PC-9 (cell line): Measurements from ENCODE around the gene BORCS5. TPM values are rescaled to one million over a fixed set of nuclear protein-coding genes. Genes with fewer than 3 reads are reported as not detected.

Experiments used
- BruUV-seq: library from RNA; stranded (reverse); fragments of 400-500 nt; replicated peaks from 2 replicates; lab custom pipeline; 2021; lab: Mats Ljungman, UMichigan
- CTCF ChIA-PET: fragments of 300-600 bp; sonication (Branson Sonifier 250); formaldehyde crosslinking; loops from one replicate; lab custom pipeline; 2022; ENCODE audit warnings: antibody characterized with exemption; lab: Charles Lee
- POLR2A ChIA-PET: fragments of 300-600 bp; sonication (Branson Sonifier 250); formaldehyde crosslinking; loops from one replicate; lab custom pipeline; 2022; ENCODE audit warnings: antibody characterized with exemption; ENCODE audit not compliant: unreplicated experiment; lab: Charles Lee
- DNase-seq, 2 experiments: peaks; one replicate each; pipeline versions ENCODE4 v3.0.0 to v3.0.0-alpha.2; 2015 to 2022; ENCODE audit warnings: mixed read lengths in 1 of 2
- H2AFZ ChIP-seq: fragments of 200-600 bp; sonication (generic); 2 replicates; pipeline ENCODE4 v1.8.1; 2017; ENCODE audit warnings: antibody characterized with exemption
- H3F3A ChIP-seq: fragments of 200-600 bp; sonication (generic); 2 replicates; pipeline ENCODE4 v1.8.1; 2017; ENCODE audit warnings: antibody characterized with exemption, mild to moderate bottlenecking, low read depth; ENCODE audit not compliant: insufficient read depth
- H3K27ac ChIP-seq: fragments of 200-600 bp; sonication (generic); 2 replicates; pipeline ENCODE4 v1.6.1; 2016; ENCODE audit warnings: mixed run types
- H3K27me3 ChIP-seq: fragments of 200-600 bp; sonication (generic); 2 replicates; pipeline ENCODE4 v1.6.1; 2016; ENCODE audit warnings: low read depth, mixed run types; ENCODE audit not compliant: insufficient read depth
- H3K36me3 ChIP-seq: fragments of 200-600 bp; sonication (generic); 2 replicates; pipeline ENCODE4 v1.6.1; 2016; ENCODE audit warnings: low read depth, mixed run types
- H3K4me1 ChIP-seq: fragments of 200-600 bp; sonication (generic); replicated peaks from 2 replicates; pipeline ENCODE4 v1.6.1; 2016; ENCODE audit warnings: mixed run types; ENCODE audit not compliant: insufficient read depth
- H3K4me2 ChIP-seq: fragments of 200-600 bp; sonication (generic); 2 replicates; pipeline ENCODE4 v1.6.1; 2017; ENCODE audit warnings: mixed run types
- H3K4me3 ChIP-seq: fragments of 200-600 bp; sonication (generic); 2 replicates; pipeline ENCODE4 v1.6.1; 2016; ENCODE audit warnings: mixed run types
- H3K79me2 ChIP-seq: fragments of 200-600 bp; sonication (generic); 2 replicates; pipeline ENCODE4 v1.6.1; 2017; ENCODE audit warnings: low read depth, mixed run types
- H3K9me2 ChIP-seq: fragments of 200-600 bp; sonication (generic); 2 replicates; pipeline ENCODE4 v1.8.1; 2017; ENCODE audit warnings: mild to moderate bottlenecking; ENCODE audit not compliant: insufficient read depth
- H3K9me3 ChIP-seq: fragments of 200-600 bp; sonication (generic); 2 replicates; pipeline ENCODE4 v1.8.1; 2016; ENCODE audit warnings: low read depth; ENCODE audit not compliant: insufficient read depth
- H4K20me1 ChIP-seq: fragments of 200-600 bp; sonication (generic); 2 replicates; pipeline ENCODE4 v1.8.1; 2017; ENCODE audit not compliant: insufficient read depth
- CTCF ChIP-seq: fragments of 200-600 bp; sonication (generic); conservative IDR thresholded peaks from 2 replicates; pipeline ENCODE4 v1.6.1; 2017; ENCODE audit warnings: mixed run types, antibody characterized with exemption, mild to moderate bottlenecking, moderate library complexity
- EZH2 ChIP-seq: fragments of 200-600 bp; sonication (generic); IDR thresholded peaks from 2 replicates; pipeline ENCODE4 v1.8.0; 2017; ENCODE audit warnings: antibody characterized with exemption, low read depth
- intact Hi-C: fragments of 100-400 bp; cut with micrococcal nuclease; formaldehyde crosslinking; loops from one replicate; pipeline ENCODE4 v1.10.0; 2022; ENCODE audit not compliant: unreplicated experiment
- total RNA-seq: library from RNA; stranded (reverse); gene quantifications from 2 replicates; pipeline ENCODE4 v1.2.3, GENCODE V29; 2021

The BORCS5 gene
- total RNA-seq, 1 experiment from 2014 or later: 19.7 TPM

GRCh38 chr12:12445882-12446181 is 89.0 kb downstream of the BORCS5 start:
- no peak overlapping the region for H3K4me3 ChIP-seq
- H4K20me1 ChIP-seq: no peaks in the 10 kb centered on the region
- no peak for DNase-seq
- no peaks in the 10 kb centered on the region for H3K36me3 ChIP-seq
- no peak overlapping the region for H3K27ac ChIP-seq
- peaks cover 17% of the 10 kb centered on the region for H3K4me1 ChIP-seq
- peaks cover 11% of the 10 kb centered on the region for H3F3A ChIP-seq
- no peaks in the 10 kb centered on the region for H3K27me3 ChIP-seq
- H2AFZ ChIP-seq: no peak overlapping the region
- no peak overlapping the region for H3K4me2 ChIP-seq
- intact Hi-C loops: no loop called here
- TF ChIP-seq CTCF (no peak), EZH2 (no peak)
- BruUV-seq: no TSS peak
- no peaks in the 10 kb centered on the region for H3K9me3 ChIP-seq
- POLR2A ChIA-PET: interaction anchor here (0.6 kb wide), 1 partner anchor 63 kb away, joined by 17 read pairs; no protein-coding TSS in a partner anchor
- no peaks in the 10 kb centered on the region for H3K9me2 ChIP-seq
- H3K79me2 ChIP-seq: no peaks in the 10 kb centered on the region
- CTCF ChIA-PET: no interaction called here

- CTCF ChIA-PET: no interaction called here
- Histone ChIP-seq H4K20me1 (no peaks in the 10 kb centered on the region), H3K9me3 (no peaks in the 10 kb centered on the region), H3K27me3 (no peaks in the 10 kb centered on the region), H3K36me3 (no peaks in the 10 kb centered on the region), H3K27ac (no peak overlapping the region), H3K9me2 (no peaks in the 10 kb centered on the region), H3K79me2 (no peaks in the 10 kb centered on the region), H3F3A (peaks cover 11% of the 10 kb centered on the region), H3K4me3 (no peak overlapping the region), H2AFZ (no peak overlapping the region), H3K4me2 (no peak overlapping the region), H3K4me1 (peaks cover 17% of the 10 kb centered on the region)
- no peak for TF ChIP-seq EZH2
- TF ChIP-seq CTCF: no peak
- no peak for DNase-seq
- intact Hi-C loops: no loop called here
- POLR2A ChIA-PET: no interaction called here
- BruUV-seq: no TSS peak
These were observed 89.9 kb downstream of the BORCS5 start for GRCh38 chr12:12446786-12447185.

GRCh38 chr12:12447236-12447635 is 90.4 kb downstream of the BORCS5 start:
- H2AFZ ChIP-seq: no peak overlapping the region
- no peaks in the 10 kb centered on the region for H3K36me3 ChIP-seq
- H3K27me3 ChIP-seq: no peaks in the 10 kb centered on the region
- no peaks in the 10 kb centered on the region for H3K79me2 ChIP-seq
- no peak overlapping the region for H3K27ac ChIP-seq
- H3F3A ChIP-seq: peaks cover 11% of the 10 kb centered on the region
- H3K9me2 ChIP-seq: no peaks in the 10 kb centered on the region
- ChIA-PET CTCF (no interaction called here), POLR2A (no interaction called here)
- no peaks in the 10 kb centered on the region for H4K20me1 ChIP-seq
- peaks cover 17% of the 10 kb centered on the region for H3K4me1 ChIP-seq
- H3K4me2 ChIP-seq: no peak overlapping the region
- no TSS peak for BruUV-seq
- no peak for TF ChIP-seq CTCF
- TF ChIP-seq EZH2: no peak
- no peak for DNase-seq
- intact Hi-C loops: no loop called here
- H3K9me3 ChIP-seq: no peaks in the 10 kb centered on the region
- H3K4me3 ChIP-seq: no peak overlapping the region
